BJ (cell line): Measurements from ENCODE around the gene UGT2A2. TPM values are rescaled to one million over a fixed set of nuclear protein-coding genes. Genes with fewer than 3 reads are reported as not detected.

ENCODE experiments used
- CTCF ChIA-PET: fragments of 350-600 bp; formaldehyde crosslinking; extraction: SDS; loops from one replicate; lab custom pipeline; 2021; ENCODE audit warnings: antibody characterized with exemption, inconsistent platforms; lab: Yijun Ruan, JAX
- POLR2A ChIA-PET: fragments of 300-600 bp; sonication (Branson Sonifier 250); formaldehyde crosslinking; extraction: SDS; loops from one replicate; lab custom pipeline; 2021; ENCODE audit warnings: antibody characterized with exemption; lab: Charles Lee
- DNase-seq: peaks from one replicate; pipeline ENCODE4 v3.0.0-alpha.2; 2011; ENCODE audit warnings: low read depth
- H3K27me3 ChIP-seq: 2 replicates; pipeline ENCODE4 v1.6.0; 2011; ENCODE audit warnings: low read length; ENCODE audit not compliant: control insufficient read depth, insufficient read depth
- H3K36me3 ChIP-seq: 2 replicates; pipeline ENCODE4 v1.5.1; 2011; ENCODE audit warnings: low read length; ENCODE audit not compliant: control insufficient read depth, insufficient read depth
- H3K4me3 ChIP-seq: 2 replicates; pipeline ENCODE4 v1.5.1; 2011; ENCODE audit warnings: low read depth, mild to moderate bottlenecking, control low read depth, low read length
- CTCF ChIP-seq: IDR thresholded peaks from 2 replicates; pipeline ENCODE4 v1.5.1; 2011; ENCODE audit warnings: low read depth, mild to moderate bottlenecking, control low read depth, inconsistent platforms, low read length, moderate library complexity; ENCODE audit not compliant: insufficient read depth
- polyA plus RNA-seq: library from polyadenylated mRNA; depleted of rRNA; stranded (reverse); fragments of >200 nt; gene quantifications from 2 replicates; pipeline ENCODE4 v1.2.3, GENCODE V29; 2011; rRNA removed
- small RNA-seq: library from RNA; depleted of rRNA; stranded (forward); fragments of <200 nt; gene quantifications from one replicate; pipeline ENCODE3, GENCODE V24; 2012; ENCODE audit warnings: low replicate concordance, low read depth; ENCODE audit not compliant: insufficient read length

Gene UGT2A2
- polyA plus RNA-seq, 1 experiment, result not detected

GRCh38 chr4:69549651-69550050, 89.8 kb downstream of the UGT2A2 start:
- no peak for TF ChIP-seq CTCF
- no peak for DNase-seq
- ChIA-PET CTCF (interaction anchor here (0.6 kb wide), 1 partner anchor 978 kb away, joined by 3 read pairs; no protein-coding TSS in a partner anchor), POLR2A (no interaction called here)
- Histone ChIP-seq H3K4me3 (no peak overlapping the region), H3K27me3 (no peaks in the 10 kb centered on the region), H3K36me3 (no peaks in the 10 kb centered on the region)

GRCh38 chr4:69546134-69546765, 93.2 kb downstream of the UGT2A2 start:
- Histone ChIP-seq H3K27me3 (no peaks in the 10 kb centered on the region), H3K4me3 (no peak overlapping the region), H3K36me3 (no peaks in the 10 kb centered on the region)
- DNase-seq, result no peak
- POLR2A ChIA-PET, result no interaction called here
- no peak for TF ChIP-seq CTCF
- CTCF ChIA-PET, result no interaction called here

Small RNA genes lying within 50 kb of the gene (small RNA-seq; reads per million reads assigned to genes)
- gene UGT2A2, result not detected

Other genes with a start within 250 kb of the UGT2A2 start
- not detected in 2 replicates for gene UGT2B4, start 143.7 kb downstream of the UGT2A2 start, polyA plus RNA-seq
- gene UGT2A1, start 13.6 kb upstream of the UGT2A2 start, polyA plus RNA-seq, result not detected in 2 replicates
- gene SULT1B1, start 121.0 kb upstream of the UGT2A2 start, polyA plus RNA-seq, result not detected in 2 replicates
- gene SULT1E1, start 220.5 kb upstream of the UGT2A2 start, polyA plus RNA-seq, result not detected in 2 replicates